Spleen (tissue), 11 donors: Measurements from ENCODE around the gene DUSP11. TPM values are rescaled to one million over a fixed set of nuclear protein-coding genes. Genes with fewer than 3 reads are reported as not detected.

Experiments
- DNase-seq: peaks from one replicate; pipeline ENCODE4 v3.0.0-alpha.2; 2020
- H3K27ac ChIP-seq, 8 donors: fragments of 200-600 bp; sonication (generic) in 7 of 8; 1 replicate in 4 of 8; 2 replicates in 4 of 8; pipeline versions ENCODE4 v1.5.0 to v1.8.0; 2016 to 2021; ENCODE audit warnings: inconsistent platforms in 4 of 8, mild to moderate bottlenecking in 4 of 8, moderate library complexity in 1 of 8
- H3K27me3 ChIP-seq, 7 donors: fragments of 200-600 bp; sonication (generic) in 6 of 7; replicated peaks in 1 of 7; 1 replicate in 4 of 7; 2 replicates in 3 of 7; pipeline versions ENCODE4 v1.5.0 to v1.8.0; 2016 to 2021; ENCODE audit warnings: inconsistent platforms in 3 of 7, mild to moderate bottlenecking in 1 of 7
- H3K36me3 ChIP-seq, 6 donors: fragments of 200-600 bp; sonication (generic) in 5 of 6; 1 replicate in 4 of 6; 2 replicates in 2 of 6; pipeline versions ENCODE4 v1.5.0 to v1.8.0; 2016 to 2021; ENCODE audit warnings: inconsistent platforms in 2 of 6
- H3K4me1 ChIP-seq, 6 donors: fragments of 200-600 bp; sonication (generic) in 5 of 6; 1 replicate in 3 of 6; 2 replicates in 3 of 6; pipeline versions ENCODE4 v1.5.0 to v1.8.0; 2016 to 2021; ENCODE audit warnings: inconsistent platforms in 3 of 6
- H3K4me3 ChIP-seq, 8 donors: fragments of 200-600 bp; sonication (generic) in 7 of 8; 1 replicate in 4 of 8; 2 replicates in 4 of 8; pipeline versions ENCODE4 v1.5.0 to v1.8.0; 2016 to 2021; ENCODE audit warnings: inconsistent platforms in 4 of 8, mild to moderate bottlenecking in 4 of 8, moderate library complexity in 2 of 8
- H3K9me3 ChIP-seq, 8 donors: fragments of 200-600 bp; sonication (generic) in 7 of 8; 1 replicate in 4 of 8; 2 replicates in 4 of 8; pipeline versions ENCODE4 v1.5.0 to v1.8.0; 2016 to 2021; ENCODE audit warnings: inconsistent platforms in 4 of 8
- CTCF ChIP-seq, 11 experiments: fragments of 200-600 bp in 7 of 11; fragments of 450-650 bp in 4 of 11; sonication (generic) in 4 of 11; IDR thresholded peaks in 8 of 11; conservative IDR thresholded peaks in 3 of 11; 1 replicate in 7 of 11; 2 replicates in 4 of 11; pipeline versions ENCODE4 v1.4.0 to v1.8.0; 2016 to 2021; ENCODE audit warnings: antibody characterized with exemption in 11 of 11, inconsistent platforms in 4 of 11, mild to moderate bottlenecking in 1 of 11
- POLR2A ChIP-seq, 3 donors: fragments of 450-650 bp; IDR thresholded peaks; one replicate each; pipeline ENCODE4 v1.5.1; 2017; ENCODE audit warnings: antibody characterized with exemption in 3 of 3, mild to moderate bottlenecking in 1 of 3
- POLR2AphosphoS5 ChIP-seq, 3 donors: sonication (generic); formaldehyde crosslinking; IDR thresholded peaks; one replicate each; pipeline ENCODE4 v1.5.1; 2017; ENCODE audit warnings: antibody characterized with exemption in 3 of 3
- WGBS, 5 donors: extraction: QIAGEN DNeasy Blood & Tissue Kit in 3 of 5; methylation state at CpG; one replicate each; pipeline versions ENCODE4 v1.1.5 to v1.1.7; 2013 to 2018; 5-methylcytosine and 5-hydroxymethylcytosine counted together
- intact Hi-C: fragments of 100-400 bp; cut with DNase I; formaldehyde crosslinking; loops from one replicate; pipeline ENCODE4 v1.15.0; 2023; ENCODE audit warnings: low total_unique reads
- polyA plus RNA-seq, 3 donors: library from polyadenylated mRNA; stranded (reverse); fragments of 200-250 nt; gene quantifications; one replicate each; pipeline ENCODE4 v1.2.1, GENCODE V29; 2013
- total RNA-seq, 7 donors: library from RNA; depleted of rRNA in 3 of 7; stranded (reverse); fragments of >200 nt in 3 of 7; fragmentation: NEBNext Ultra II Directional in 4 of 7; extraction: Animal tissue kit (Norgen Biotek cat#: 25700) in 4 of 7; gene quantifications; one replicate each; pipeline versions ENCODE4 v1.1.0 to v1.2.1, GENCODE V29; 2016 to 2021
- donor health status: healthy with polysubstance abuse.
- donor health status: DM: no; HTN: no; CAD: no; lungs with moderate emphysema.
- donor health status: DM: no; HTN: no; CAD: no.
- donor health status: Bipolar disorder and iron deficiency.
- donor health status: healthy.
- donor health status: DM: no; HTN: no; CAD: no.
- donor health status: DM: yes; HTN: yes; CAD: no.

Gene DUSP11
- total and polyA plus RNA-seq, 10 donors, result 17.2 to 49.3 (median 26.4) TPM

GRCh38 chr2:73717251-73717606 lies 62.7 kb downstream of the DUSP11 start:
- TF ChIP-seq CTCF (IDR thresholded peaks at IDR 0.05 in 8 of 11, conservative IDR thresholded peaks at IDR 0.05 in 3 of 11), result no peak
- no peak for TF ChIP-seq POLR2A (IDR thresholded peaks at IDR 0.05)
- TF ChIP-seq POLR2AphosphoS5 (IDR thresholded peaks at IDR 0.05), result no peak
- H3K9me3 ChIP-seq, result peaks cover 0 to 21% (median 6%) of the 10 kb centered on the region in 8 donors
- DNase-seq, result no peak
- peaks cover 0 to 11% (median 7%) of the 10 kb centered on the region in 6 donors for H3K4me1 ChIP-seq
- H3K36me3 ChIP-seq, result no peaks in the 10 kb centered on the region
- H3K27me3 ChIP-seq, result no peaks in the 10 kb centered on the region
- peak overlapping the region in 4 of 8 donors; percentile 28 to 59 (median 39) for H3K27ac ChIP-seq
- intact Hi-C loops, result no loop called here
- H3K4me3 ChIP-seq, result no peak overlapping the region

- intact Hi-C loops, result no loop called here
- Histone ChIP-seq H3K27me3 (no peaks in the 10 kb centered on the region), H3K4me3 (no peak overlapping the region), H3K36me3 (no peaks in the 10 kb centered on the region), H3K27ac (peak overlapping the region in 5 of 8 donors; percentile 19 to 59 (median 34)), H3K9me3 (peaks cover 0 to 21% (median 6%) of the 10 kb centered on the region in 8 donors), H3K4me1 (peaks cover 0 to 11% (median 7%) of the 10 kb centered on the region in 6 donors)
- no peak for DNase-seq
- no peak for TF ChIP-seq POLR2A (IDR thresholded peaks at IDR 0.05)
- TF ChIP-seq POLR2AphosphoS5 (IDR thresholded peaks at IDR 0.05), result no peak
- no peak for TF ChIP-seq CTCF (IDR thresholded peaks at IDR 0.05 in 8 of 11, conservative IDR thresholded peaks at IDR 0.05 in 3 of 11)
- 19 to 39% (median 28%) methylated on average over 8 of the region's 8 CpGs for WGBS, 5 donors
Observed at GRCh38 chr2:73716543-73717250, 63.2 kb downstream of the DUSP11 start.

- no peak for TF ChIP-seq CTCF (IDR thresholded peaks at IDR 0.05 in 8 of 11, conservative IDR thresholded peaks at IDR 0.05 in 3 of 11)
- no peak for TF ChIP-seq POLR2AphosphoS5 (IDR thresholded peaks at IDR 0.05)
- no peak for TF ChIP-seq POLR2A (IDR thresholded peaks at IDR 0.05)
- peaks cover 0 to 26% (median 6%) of the 10 kb centered on the region in 8 donors for H3K9me3 ChIP-seq
- intact Hi-C loops, result no loop called here
- no peak for DNase-seq
- H3K27ac ChIP-seq, result no peak overlapping the region
- H3K4me3 ChIP-seq, result no peak overlapping the region
- WGBS, 5 donors, result 83 to 97% (median 91%) methylated on average over 2 of the region's 2 CpGs
- H3K27me3 ChIP-seq, result no peaks in the 10 kb centered on the region
- peaks cover 0 to 11% (median 7%) of the 10 kb centered on the region in 6 donors for H3K4me1 ChIP-seq
- no peaks in the 10 kb centered on the region for H3K36me3 ChIP-seq
Observed at GRCh38 chr2:73714091-73714490, 65.8 kb downstream of the DUSP11 start.

Other genes starting within 250 kb of the DUSP11 start
- under 1 TPM in 3 of 7 donors, not detected in 4; 0.66 to 0.88 (median 0.85) TPM for gene NAT8, start 137.7 kb downstream of the DUSP11 start, total RNA-seq
- gene NAT8, start 137.7 kb downstream of the DUSP11 start, polyA plus RNA-seq, result under 1 TPM in 2 of 3 donors, not detected in 1; 0.14 to 0.19 TPM
- gene TPRKB, start 42.8 kb downstream of the DUSP11 start, total RNA-seq, result 10 to 100 TPM; 15.0 to 36.8 (median 22.4) TPM
- 10 to 100 TPM; 47.7 to 63.3 (median 55.3) TPM for gene TPRKB, start 42.8 kb downstream of the DUSP11 start, polyA plus RNA-seq
- not detected for gene C2orf78, start 4.1 kb upstream of the DUSP11 start, total RNA-seq
- not detected for gene C2orf78, start 4.1 kb upstream of the DUSP11 start, polyA plus RNA-seq
- gene STAMBP, start 48.9 kb upstream of the DUSP11 start, total RNA-seq, result 10 to 100 TPM; 26.2 to 35.1 (median 28.5) TPM
- gene STAMBP, start 48.9 kb upstream of the DUSP11 start, polyA plus RNA-seq, result 10 to 100 TPM; 19.5 to 28.5 (median 26.6) TPM
- 10 to 100 TPM in 1 of 7 donors, 1 to 10 TPM in 4, under 1 TPM in 2; 0.60 to 17.6 (median 3.1) TPM for gene ACTG2, start 112.9 kb upstream of the DUSP11 start, total RNA-seq
- 10 to 100 TPM in 1 of 3 donors, 1 to 10 TPM in 2; 3.8 to 10.9 (median 5.0) TPM for gene ACTG2, start 112.9 kb upstream of the DUSP11 start, polyA plus RNA-seq
- 10 to 100 TPM; 41.3 to 85.4 (median 52.0) TPM for gene DGUOK, start 146.8 kb upstream of the DUSP11 start, total RNA-seq
- 100 to 1,000 TPM in 2 of 3 donors, 10 to 100 TPM in 1; 92.0 to 120 (median 103) TPM for gene DGUOK, start 146.8 kb upstream of the DUSP11 start, polyA plus RNA-seq
- 10 to 100 TPM; 18.9 to 27.6 (median 24.0) TPM for gene TET3, start 204.8 kb upstream of the DUSP11 start, total RNA-seq
- 1 to 10 TPM; 1.6 to 3.9 (median 1.7) TPM for gene TET3, start 204.8 kb upstream of the DUSP11 start, polyA plus RNA-seq